AG09309 (cell line): ENCODE results near the gene AFTPH.

ENCODE experiments used
- DNase-seq: peaks from one replicate; pipeline ENCODE4 v3.0.0-alpha.2; 2010; ENCODE audit warnings: low read depth
- H3K4me3 ChIP-seq: 2 replicates; pipeline ENCODE4 v1.5.1; 2011; ENCODE audit warnings: mild to moderate bottlenecking, low read depth, low read length, moderate library complexity; ENCODE audit not compliant: control insufficient read depth
- CTCF ChIP-seq: IDR thresholded peaks from 2 replicates; pipeline ENCODE4 v1.5.1; 2011; ENCODE audit warnings: mild to moderate bottlenecking, low read depth, low read length, inconsistent platforms; ENCODE audit not compliant: insufficient read depth, control insufficient read depth; ENCODE audit errors: missing control alignments

AFTPH gene

DNA sequence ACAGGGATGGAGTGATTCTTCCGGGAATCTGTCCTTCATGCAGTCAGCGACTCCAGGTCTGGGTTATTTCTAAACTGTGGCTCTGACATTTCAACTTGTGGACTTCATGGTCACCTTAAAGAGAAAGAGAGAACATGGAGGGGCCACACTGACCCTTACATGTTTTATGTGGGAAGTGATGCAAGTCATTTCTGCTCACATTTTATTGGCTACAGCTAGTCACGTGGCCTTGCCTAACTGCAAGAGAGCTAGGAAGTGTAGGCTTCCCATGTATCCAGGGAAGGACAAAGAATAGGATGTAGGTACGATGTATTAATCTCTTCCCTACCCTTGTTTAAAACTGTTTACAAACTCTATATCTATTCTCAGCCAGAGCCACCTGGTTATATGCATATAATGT lies 30.3 kb upstream of the AFTPH start:
- TF ChIP-seq CTCF, result no peak
- H3K4me3 ChIP-seq, result no peak overlapping the region
- no peak for DNase-seq

DNA sequence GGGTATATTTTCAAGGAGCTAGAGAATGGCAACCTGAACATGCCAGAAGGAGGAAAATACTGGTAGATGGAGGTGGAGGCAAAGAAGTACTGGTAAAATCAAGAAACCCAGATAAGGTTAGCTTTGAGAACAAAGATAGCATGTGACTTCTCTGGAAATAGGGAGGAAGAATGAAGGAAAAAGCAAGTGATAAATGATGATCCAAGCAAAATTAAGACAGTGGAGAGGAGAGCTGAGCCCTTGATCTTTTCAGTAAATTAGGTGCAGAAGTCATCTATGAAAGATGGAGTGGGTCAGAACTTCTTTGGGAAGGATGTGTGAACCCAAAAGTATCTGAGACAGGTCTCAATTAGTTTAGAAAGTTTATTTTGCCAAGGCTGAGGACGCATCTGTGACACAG lies 25.7 kb upstream of the AFTPH start:
- DNase-seq, result no peak
- no peak for TF ChIP-seq CTCF
- no peak overlapping the region for H3K4me3 ChIP-seq

DNA sequence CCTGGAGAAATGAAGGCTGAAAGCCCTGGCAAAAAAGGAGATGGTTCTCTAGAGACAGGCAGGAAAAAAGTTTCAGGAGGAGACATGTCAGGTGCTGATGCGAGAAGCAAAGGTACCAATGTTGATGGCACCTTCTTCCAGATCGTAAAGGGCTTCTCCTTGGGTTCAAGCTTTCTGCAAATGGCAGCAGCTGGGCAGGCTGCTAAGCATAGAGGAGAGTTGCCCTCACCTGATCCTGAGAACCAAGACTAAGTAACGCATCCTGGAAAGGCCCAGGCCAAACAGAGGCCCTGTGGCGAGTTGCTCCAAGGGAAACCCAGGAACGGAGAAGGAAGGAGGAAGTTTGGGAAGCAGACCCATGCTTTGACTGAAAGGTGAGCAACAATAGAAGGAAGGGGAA lies 23.6 kb upstream of the AFTPH start:
- no peak overlapping the region for H3K4me3 ChIP-seq
- DNase-seq, result no peak
- no peak for TF ChIP-seq CTCF

- no peak for TF ChIP-seq CTCF
- DNase-seq, result no peak
- no peak overlapping the region for H3K4me3 ChIP-seq
These were observed 22.2 kb upstream of the AFTPH start for GRCh38 chr2:64501946-64502345.

DNA sequence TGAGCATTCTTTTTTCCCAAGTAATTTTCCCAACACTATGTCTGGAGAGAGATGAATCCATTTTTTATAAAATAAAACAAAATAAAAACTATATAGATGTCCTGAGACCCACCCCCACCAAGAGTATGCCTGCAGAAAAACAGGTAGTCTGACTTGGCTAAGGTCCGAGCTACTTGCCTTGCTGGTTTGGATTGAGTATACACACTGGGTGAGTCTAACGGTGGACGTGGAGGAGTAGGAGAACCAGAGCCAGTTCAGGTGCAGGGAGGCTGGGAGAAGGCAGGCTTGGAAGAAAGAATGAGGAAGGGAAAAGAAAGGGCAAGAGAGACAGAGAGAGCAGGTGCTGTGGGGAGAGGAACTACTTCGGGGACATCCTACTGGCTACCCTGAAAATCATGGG lies 21.3 kb upstream of the AFTPH start:
- no peak overlapping the region for H3K4me3 ChIP-seq
- TF ChIP-seq CTCF, result no peak
- no peak for DNase-seq

- no peak overlapping the region for H3K4me3 ChIP-seq
- TF ChIP-seq CTCF, result no peak
- no peak for DNase-seq
These were observed 19.1 kb upstream of the AFTPH start for GRCh38 chr2:64504774-64505720.
